H1 (cell line): ENCODE data around the gene MARCOL. TPM values are rescaled to one million over a fixed set of nuclear protein-coding genes. Genes with fewer than 3 reads are reported as not detected.
"Not testable (repeated sequence)": the region's sequence is repeated elsewhere in the genome, so short reads cannot be mapped to it uniquely, and the experiment has no call there.

Experiments used
- CTCF ChIA-PET: fragments of 300-600 bp; sonication (Branson Sonifier 250); formaldehyde crosslinking; loops from one replicate; lab custom pipeline; 2021; ENCODE audit not compliant: partially characterized antibody; lab: Charles Lee
- POLR2A ChIA-PET: fragments of 300-600 bp; sonication (Branson Sonifier 250); formaldehyde crosslinking; loops from one replicate; lab custom pipeline; 2021; ENCODE audit warnings: inconsistent platforms; ENCODE audit not compliant: partially characterized antibody; lab: Charles Lee
- DNase-seq, 2 experiments: peaks; one replicate each; pipeline versions ENCODE4 v3.0.0 to v3.0.0-alpha.2; 2010 to 2022; ENCODE audit warnings: low spot score in 2 of 2, low read depth in 1 of 2, mixed read lengths in 1 of 2
- FAIRE-seq: peaks from 2 replicates; lab custom pipeline; 2011; peaks lifted over from hg19 to GRCh38; lab: Jason Lieb, UNC
- H2AFZ ChIP-seq: 2 replicates; pipeline ENCODE4 v1.8.1; 2012; ENCODE audit warnings: low read length, inconsistent platforms
- H2AK5ac ChIP-seq: 2 replicates; pipeline ENCODE4 v1.6.1; 2013; ENCODE audit warnings: low read depth, low read length
- H2BK120ac ChIP-seq: replicated peaks from 2 replicates; pipeline ENCODE3; 2013; ENCODE audit warnings: low read depth, low read length, inconsistent platforms
- H2BK12ac ChIP-seq: 2 replicates; pipeline ENCODE4 v1.6.1; 2013; ENCODE audit warnings: low read depth, low read length
- H2BK15ac ChIP-seq: 2 replicates; pipeline ENCODE4 v1.6.1; 2013; ENCODE audit warnings: low read length
- H2BK20ac ChIP-seq: 2 replicates; pipeline ENCODE4 v1.6.1; 2013; ENCODE audit warnings: low read length
- H2BK5ac ChIP-seq: 2 replicates; pipeline ENCODE4 v1.6.1; 2013; ENCODE audit warnings: low read depth, low read length
- H3K14ac ChIP-seq: 2 replicates; pipeline ENCODE4 v1.6.1; 2013; ENCODE audit warnings: inconsistent platforms; ENCODE audit not compliant: insufficient read length
- H3K18ac ChIP-seq: 2 replicates; pipeline ENCODE4 v1.6.1; 2013; ENCODE audit warnings: low read length; ENCODE audit errors: extremely low read depth
- H3K23ac ChIP-seq: 2 replicates; pipeline ENCODE4 v1.6.1; 2013; ENCODE audit warnings: inconsistent platforms; ENCODE audit not compliant: insufficient read length
- H3K23me2 ChIP-seq: 2 replicates; pipeline ENCODE4 v1.6.1; 2013; ENCODE audit warnings: low read depth, low read length
- H3K27ac ChIP-seq: 2 replicates; pipeline ENCODE4 v1.6.1; 2011; ENCODE audit warnings: low read depth, low read length, inconsistent platforms
- H3K27me3 ChIP-seq, 4 experiments: replicated peaks in 1 of 4; 1 replicate in 1 of 4; 2 replicates in 3 of 4; pipeline versions ENCODE4 v1.6.1 to v1.8.1; 2011 to 2013; ENCODE audit warnings: low read length in 3 of 4, mild to moderate bottlenecking in 3 of 4, inconsistent platforms in 2 of 4, mixed read lengths in 2 of 4, moderate library complexity in 1 of 4; ENCODE audit not compliant: control insufficient read depth in 3 of 4, insufficient read depth in 3 of 4; ENCODE audit errors: extremely low read depth in 1 of 4
- H3K36me3 ChIP-seq, 4 experiments: 2 replicates each; pipeline versions ENCODE4 v1.6.1 to v1.8.1; 2011 to 2013; ENCODE audit warnings: mild to moderate bottlenecking in 4 of 4, low read length in 3 of 4, moderate library complexity in 2 of 4, control low read depth in 1 of 4, inconsistent platforms in 1 of 4; ENCODE audit not compliant: insufficient read depth in 4 of 4, control insufficient read depth in 2 of 4
- H3K4ac ChIP-seq: replicated peaks from 2 replicates; pipeline ENCODE3; 2013; ENCODE audit warnings: low read length, low read depth, mixed read lengths, inconsistent platforms; ENCODE audit not compliant: insufficient read length
- H3K4me1 ChIP-seq, 4 experiments: replicated peaks in 1 of 4; 1 replicate in 1 of 4; 2 replicates in 3 of 4; pipeline versions ENCODE4 v1.6.1 to v1.8.1; 2011 to 2013; ENCODE audit warnings: low read length in 3 of 4, inconsistent platforms in 2 of 4, mixed read lengths in 1 of 4; ENCODE audit not compliant: insufficient read depth in 4 of 4, control insufficient read depth in 3 of 4
- H3K4me2 ChIP-seq, 2 experiments: 2 replicates each; pipeline versions ENCODE4 v1.6.1 to v1.8.1; 2011 to 2013; ENCODE audit warnings: low read depth in 2 of 2, low read length in 2 of 2, control low read depth in 1 of 2, inconsistent platforms in 1 of 2, mild to moderate bottlenecking in 1 of 2; ENCODE audit not compliant: insufficient read depth in 1 of 2
- H3K4me3 ChIP-seq, 4 experiments: fragments of 200-600, 300-600 bp in 1 of 4; sonication (generic), shearing (Covaris generic), sonication (Bioruptor Twin) in 1 of 4; 2 replicates each; pipeline versions ENCODE4 v1.5.1 to v1.8.1; 2011 to 2016; ENCODE audit warnings: low read length in 4 of 4, low read depth in 3 of 4, control low read depth in 2 of 4, inconsistent platforms in 2 of 4, mild to moderate bottlenecking in 2 of 4, mixed read lengths in 1 of 4, moderate library complexity in 1 of 4; ENCODE audit not compliant: insufficient read depth in 2 of 4; ENCODE audit errors: extremely low read depth in 1 of 4
- H3K56ac ChIP-seq: replicated peaks from 2 replicates; pipeline ENCODE3; 2013; ENCODE audit warnings: low read depth, mild to moderate bottlenecking, mixed read lengths, low read length, inconsistent platforms; ENCODE audit not compliant: insufficient read length
- H3K79me1 ChIP-seq: 2 replicates; pipeline ENCODE4 v1.6.1; 2013; ENCODE audit warnings: low read depth, low read length, control low read depth
- H3K79me2 ChIP-seq, 2 experiments: 2 replicates each; pipeline versions ENCODE4 v1.6.1 to v1.8.1; 2012 to 2013; ENCODE audit warnings: low read length in 2 of 2, mild to moderate bottlenecking in 2 of 2, inconsistent platforms in 1 of 2; ENCODE audit not compliant: insufficient read depth in 2 of 2, control insufficient read depth in 1 of 2
- H3K9ac ChIP-seq, 4 experiments: replicated peaks in 1 of 4; 1 replicate in 1 of 4; 2 replicates in 3 of 4; pipeline versions ENCODE4 v1.6.1 to v1.8.1; 2011 to 2013; ENCODE audit warnings: low read depth in 3 of 4, low read length in 3 of 4, control low read depth in 2 of 4, mild to moderate bottlenecking in 2 of 4, moderate library complexity in 2 of 4, inconsistent platforms in 1 of 4; ENCODE audit errors: extremely low read depth in 1 of 4
- H3K9me3 ChIP-seq, 2 experiments: 2 replicates each; pipeline versions ENCODE4 v1.6.1 to v1.8.1; 2012 to 2013; ENCODE audit warnings: mild to moderate bottlenecking in 2 of 2, moderate library complexity in 2 of 2, control low read depth in 1 of 2, inconsistent platforms in 1 of 2, low read depth in 1 of 2, low read length in 1 of 2, mixed read lengths in 1 of 2; ENCODE audit not compliant: insufficient read depth in 2 of 2
- H4K20me1 ChIP-seq, 2 experiments: replicated peaks in 1 of 2; 2 replicates each; pipeline versions ENCODE3 to v1.8.1; 2011 to 2013; ENCODE audit warnings: inconsistent platforms in 2 of 2, low read length in 2 of 2, mild to moderate bottlenecking in 1 of 2; ENCODE audit not compliant: insufficient read depth in 2 of 2, control insufficient read depth in 1 of 2
- H4K5ac ChIP-seq: 2 replicates; pipeline ENCODE4 v1.6.1; 2013; ENCODE audit warnings: low read length, low read depth, mixed read lengths, inconsistent platforms; ENCODE audit not compliant: insufficient read length
- H4K8ac ChIP-seq: 2 replicates; pipeline ENCODE4 v1.8.0; 2013; ENCODE audit warnings: mild to moderate bottlenecking, moderate library complexity, low read length, inconsistent platforms; ENCODE audit not compliant: insufficient read depth; ENCODE audit errors: extremely low read depth
- H4K91ac ChIP-seq: replicated peaks from 2 replicates; pipeline ENCODE3; 2013; ENCODE audit warnings: low read length, mixed read lengths, inconsistent platforms; ENCODE audit not compliant: insufficient read length
- ASH2L ChIP-seq: fragments of 200-600, 300-600 bp; sonication (generic); IDR thresholded peaks from one replicate; pipeline ENCODE4 v1.7.1; 2017; ENCODE audit warnings: low read length
- YY1 ChIP-seq: IDR thresholded peaks from 2 replicates; pipeline ENCODE4 v1.6.1; 2011; ENCODE audit warnings: low read depth, mild to moderate bottlenecking, low read length
- WGBS, 2 experiments: shearing (Covaris generic) in 1 of 2; methylation state at CpG; one replicate each; pipeline versions ENCODE4 v1.1.6 to v1.1.7; 2013 to 2015; ENCODE audit warnings: low lambda C conversion rate in 2 of 2, mixed read lengths in 2 of 2, inconsistent platforms in 1 of 2, low coverage in 1 of 2, missing lambda C conversion rate in 1 of 2; ENCODE audit not compliant: insufficient replicate concordance in 2 of 2, insufficient coverage in 1 of 2, insufficient read length in 1 of 2; ENCODE audit errors: extremely low coverage in 1 of 2, missing lambda C conversion rate in 1 of 2; 5-methylcytosine and 5-hydroxymethylcytosine counted together
- polyA plus RNA-seq, 7 experiments: library from polyadenylated mRNA; depleted of rRNA in 3 of 7; stranded (reverse) in 5 of 7; unstranded in 2 of 7; fragments of >200 nt in 5 of 7; fragments of 200-250 nt in 2 of 7; gene quantifications; 1 replicate in 5 of 7; 2 replicates in 1 of 7; 4 replicates in 1 of 7; pipeline versions ENCODE4 v1.2.1 to v1.2.3, GENCODE V29; 2011 to 2013; ENCODE audit warnings: missing spikeins in 2 of 7, mixed read lengths in 2 of 7
- total RNA-seq: library from RNA; stranded (reverse); fragmentation: NEBNext Ultra II Directional; extraction: Animal tissue kit (Norgen Biotek cat#: 25700); gene quantifications from 2 replicates; pipeline ENCODE4 v1.2.1, GENCODE V29; 2021

The MARCOL gene
- total and polyA plus RNA-seq, 2 of the 8 experiments (the other 6 are each of a cell fraction or from before 2014, with no cell fraction given): not detected

DNA sequence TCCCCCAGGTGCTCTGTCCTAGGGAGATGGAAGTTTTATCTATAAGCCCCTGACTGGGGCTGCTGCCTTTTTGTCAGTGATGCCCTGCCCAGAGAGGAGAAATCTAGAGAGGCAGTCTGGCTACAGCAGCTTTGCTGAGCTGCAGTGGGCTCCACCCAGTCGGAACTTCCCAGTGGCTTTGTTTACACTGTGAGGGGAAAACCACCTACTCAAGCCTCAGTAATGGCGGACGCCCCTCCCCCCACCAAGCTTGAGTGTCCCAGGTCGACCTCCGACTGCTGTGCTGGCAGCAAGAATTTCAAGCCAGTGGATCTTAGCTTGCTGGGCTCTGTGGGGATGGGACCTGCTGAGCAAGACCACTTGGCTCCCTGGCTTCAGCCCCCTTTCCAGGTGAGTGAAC is 42.6 kb downstream of the MARCOL start:
- H2AK5ac ChIP-seq, H3K79me2 ChIP-seq, H3K4ac ChIP-seq, H3K23ac ChIP-seq, H3K23me2 ChIP-seq, H3K27me3 ChIP-seq, H3K4me1 ChIP-seq, H3K56ac ChIP-seq, POLR2A ChIA-PET, H2BK120ac ChIP-seq, H3K18ac ChIP-seq, H4K91ac ChIP-seq, FAIRE-seq, H3K14ac ChIP-seq, H3K9ac ChIP-seq, H4K20me1 ChIP-seq, H2BK15ac ChIP-seq, H4K8ac ChIP-seq, H3K79me1 ChIP-seq, H4K5ac ChIP-seq, H3K9me3 ChIP-seq, H2BK20ac ChIP-seq, H3K36me3 ChIP-seq: not testable (repeated sequence)
- H3K27ac ChIP-seq: peak overlapping the region; percentile 50; the same call in 1 of the 2 replicates
- TF ChIP-seq ASH2L (peak; percentile 44), YY1 (peak; percentile 78; the same call in 1 of the 2 replicates)
- CTCF ChIA-PET: interaction anchor here (1.7 kb wide), 1 partner anchor 11 kb away, joined by 14 read pairs; no protein-coding TSS in a partner anchor
- peak overlapping the region; percentile 68; the same call in 1 of the 2 replicates for H2BK12ac ChIP-seq
- 52% methylated on average over 5 of the region's 5 CpGs; no CpG with 5 or more reads in 1 of the 2 experiments for WGBS, 2 experiments
- H2AFZ ChIP-seq: peak overlapping the region; percentile 84
- peak overlapping the region in 1 of 4 experiments; percentile 15; a peak in 1 of 8 replicates for H3K4me3 ChIP-seq
- DNase-seq: peak in 1 of 2 experiments; percentile 66
- peak overlapping the region; percentile 44; the same call in 1 of the 2 replicates for H2BK5ac ChIP-seq
- peak overlapping the region; percentile 19 to 57; a peak in 2 of 4 replicates for H3K4me2 ChIP-seq
